GM12878 (cell line): ENCODE data around the gene URAD. TPM values are rescaled to one million over a fixed set of nuclear protein-coding genes. Genes with fewer than 3 reads are reported as not detected.
A peak's percentile ranks its signal among the peaks of the same experiment; 100 is the strongest.

Experiments
- ATAC-seq: fragments of 200-7000 bp; cut with Tn5 transposase; 3 replicates; pipeline ENCODE4 v1.9.1; 2020; ENCODE audit warnings: mild to moderate bottlenecking, moderate library complexity
- BruUV-seq: library from RNA; stranded (reverse); fragments of 400-500 nt; replicated peaks from 2 replicates; lab custom pipeline; 2021; lab: Mats Ljungman, UMichigan
- CTCF ChIA-PET: fragments of 300-600 bp; sonication (Branson Sonifier 250); formaldehyde crosslinking; extraction: SDS; loops from one replicate; lab custom pipeline; 2021; ENCODE audit warnings: inconsistent platforms; lab: Yijun Ruan, JAX
- POLR2A ChIA-PET: fragments of 350-600 bp; formaldehyde crosslinking; extraction: SDS; loops from one replicate; lab custom pipeline; 2021; ENCODE audit warnings: inconsistent platforms; lab: Charles Lee
- RAD21 ChIA-PET: fragments of 300-600 bp; sonication (Branson Sonifier 250); formaldehyde crosslinking; loops from one replicate; lab custom pipeline; 2023; ENCODE audit warnings: antibody characterized with exemption; ENCODE audit not compliant: unreplicated experiment; lab: Charles Lee
- SMC1A ChIA-PET: fragments of 300-600 bp; sonication (Branson Sonifier 250); formaldehyde crosslinking; loops from one replicate; lab custom pipeline; 2023; ENCODE audit not compliant: unreplicated experiment, uncharacterized antibody; lab: Charles Lee
- DNase-seq: peaks from one replicate; pipeline ENCODE4 v3.0.0-alpha.2; 2011; ENCODE audit warnings: low read depth, low spot score
- FAIRE-seq: peaks from 3 replicates; lab custom pipeline; 2011; peaks lifted over from hg19 to GRCh38; lab: Jason Lieb, UNC
- H2AFZ ChIP-seq: 2 replicates; pipeline ENCODE4 v1.6.0; 2011; ENCODE audit warnings: low read depth, low read length, control low read depth; ENCODE audit not compliant: control insufficient read depth
- H3K27ac ChIP-seq: 2 replicates; pipeline ENCODE4 v1.5.1; 2011; ENCODE audit warnings: control low read depth; ENCODE audit not compliant: control insufficient read depth, insufficient read depth
- H3K27me3 ChIP-seq, 2 experiments: replicated peaks in 1 of 2; 2 replicates each; pipeline versions ENCODE4 v1.6.0 to v1.6.1; 2011; ENCODE audit warnings: low read length in 1 of 2; ENCODE audit not compliant: control insufficient read depth in 2 of 2, insufficient read depth in 2 of 2
- H3K36me3 ChIP-seq, 2 experiments: 2 replicates each; pipeline ENCODE4 v1.5.1; 2011; ENCODE audit warnings: low read length in 1 of 2; ENCODE audit not compliant: control insufficient read depth in 2 of 2, insufficient read depth in 2 of 2
- H3K4me1 ChIP-seq: 2 replicates; pipeline ENCODE4 v1.6.1; 2011; ENCODE audit warnings: mild to moderate bottlenecking, low read length, moderate library complexity, mixed read lengths; ENCODE audit not compliant: control insufficient read depth, insufficient read depth
- H3K4me2 ChIP-seq: 2 replicates; pipeline ENCODE4 v1.6.0; 2011; ENCODE audit warnings: control low read depth; ENCODE audit not compliant: control insufficient read depth, insufficient read depth
- H3K4me3 ChIP-seq: fragments of 200-600 bp; sonication (generic); 2 replicates; pipeline ENCODE4 v1.5.1; 2016
- H3K79me2 ChIP-seq: 2 replicates; pipeline ENCODE4 v1.6.0; 2011; ENCODE audit warnings: low read length; ENCODE audit not compliant: control insufficient read depth, insufficient read depth
- H3K9ac ChIP-seq: 2 replicates; pipeline ENCODE4 v1.8.0; 2011; ENCODE audit warnings: low read length, control low read depth, mixed read lengths; ENCODE audit not compliant: control insufficient read depth, insufficient read depth
- H3K9me3 ChIP-seq: replicated peaks from 3 replicates; pipeline ENCODE4 v1.5.1; 2011; ENCODE audit warnings: mild to moderate bottlenecking, low read length; ENCODE audit not compliant: control insufficient read depth, insufficient read depth
- H4K20me1 ChIP-seq: 2 replicates; pipeline ENCODE4 v1.6.0; 2011; ENCODE audit not compliant: control insufficient read depth, insufficient read depth
- ATF3 ChIP-seq: IDR thresholded peaks from 2 replicates; pipeline ENCODE4 v1.6.1; 2011; ENCODE audit warnings: low read depth, mild to moderate bottlenecking, low read length, moderate library complexity, borderline replicate concordance; ENCODE audit errors: extremely low read depth
- ATF7 ChIP-seq: fragments of 450-650 bp; IDR thresholded peaks from 2 replicates; pipeline ENCODE4 v1.6.1; 2016; ENCODE audit warnings: low read depth, mild to moderate bottlenecking
- BACH1 ChIP-seq: fragments of 450-650 bp; IDR thresholded peaks from 2 replicates; pipeline ENCODE4 v1.6.1; 2017; ENCODE audit warnings: mild to moderate bottlenecking, borderline replicate concordance
- BRCA1 ChIP-seq: IDR thresholded peaks from 2 replicates; pipeline ENCODE4 v1.6.1; 2011; ENCODE audit warnings: low read depth, low read length, improper control_type of control experiment
- IKZF1 ChIP-seq: fragments of 450-650 bp; conservative IDR thresholded peaks from 2 replicates; pipeline ENCODE4 v1.6.1; 2017; ENCODE audit warnings: antibody characterized with exemption, mild to moderate bottlenecking
- IKZF2 ChIP-seq, 2 experiments: fragments of 450-650 bp; IDR thresholded peaks; 2 replicates each; pipeline ENCODE4 v1.6.1; 2017; ENCODE audit warnings: mild to moderate bottlenecking in 2 of 2, moderate library complexity in 2 of 2
- JUNB ChIP-seq: IDR thresholded peaks from 2 replicates; pipeline ENCODE4 v1.6.1; 2016; ENCODE audit warnings: antibody characterized with exemption, mild to moderate bottlenecking
- MEF2B ChIP-seq: fragments of 450-650 bp; IDR thresholded peaks from 2 replicates; pipeline ENCODE4 v1.6.1; 2018; ENCODE audit warnings: mild to moderate bottlenecking, moderate library complexity; ENCODE audit not compliant: partially characterized antibody, poor library complexity, severe bottlenecking
- MTA2 ChIP-seq: fragments of 450-650 bp; IDR thresholded peaks from 2 replicates; pipeline ENCODE4 v1.6.1; 2016; ENCODE audit warnings: low read depth, mild to moderate bottlenecking, moderate library complexity
- NFIC ChIP-seq: IDR thresholded peaks from 2 replicates; pipeline ENCODE4 v1.6.1; 2012; ENCODE audit warnings: low read depth, mild to moderate bottlenecking, inconsistent platforms, low read length, moderate library complexity
- PKNOX1 ChIP-seq: fragments of 450-650 bp; IDR thresholded peaks from 2 replicates; pipeline ENCODE4 v1.6.1; 2016; ENCODE audit warnings: mild to moderate bottlenecking
- POLR2AphosphoS5 ChIP-seq: IDR thresholded peaks from 2 replicates; pipeline ENCODE4 v1.6.1; 2011; ENCODE audit warnings: mild to moderate bottlenecking, low read length, inconsistent platforms
- RAD21 ChIP-seq: IDR thresholded peaks from 2 replicates; pipeline ENCODE4 v1.6.1; 2011; ENCODE audit warnings: mild to moderate bottlenecking, low read depth, low read length, moderate library complexity; ENCODE audit not compliant: insufficient read depth
- RELA ChIP-seq: fragments of 450-650 bp; IDR thresholded peaks from 2 replicates; pipeline ENCODE4 v1.8.0; 2014; ENCODE audit warnings: borderline replicate concordance; ENCODE audit not compliant: partially characterized antibody
- SPI1 ChIP-seq: IDR thresholded peaks from 2 replicates; pipeline ENCODE4 v1.6.1; 2011; ENCODE audit warnings: low read depth, mild to moderate bottlenecking, low read length, moderate library complexity, borderline replicate concordance; ENCODE audit not compliant: insufficient read depth
- ZBTB11 ChIP-seq: fragments of 450-650 bp; formaldehyde crosslinking; IDR thresholded peaks from 2 replicates; pipeline ENCODE4 v1.5.0; 2022; ENCODE audit warnings: mild to moderate bottlenecking, missing genetic modification characterization
- WGBS: methylation state at CpG from one replicate; pipeline ENCODE4 v1.1.6; 2016; ENCODE audit warnings: low lambda C conversion rate; ENCODE audit not compliant: insufficient replicate concordance, insufficient coverage; ENCODE audit errors: missing lambda C conversion rate; 5-methylcytosine and 5-hydroxymethylcytosine counted together
- in situ Hi-C: fragments of 300-500 bp; cut with MboI; formaldehyde crosslinking; loops from 9 replicates; pipeline ENCODE4 v1.14.3; 2018; ENCODE audit warnings: mixed read lengths
- intact Hi-C: fragments of 100-400 bp; cut with micrococcal nuclease; formaldehyde crosslinking; loops from one replicate; pipeline ENCODE4 v1.14.2; 2022; ENCODE audit not compliant: unreplicated experiment
- polyA plus RNA-seq, 11 experiments: library from polyadenylated mRNA; depleted of rRNA in 4 of 11; unstranded in 6 of 11; stranded (reverse) in 5 of 11; fragments of >200 nt; fragmentation: Nextera tagmentation in 4 of 11; fragmentation: Illumina TruSeq in 1 of 11; extraction: Ambion mirVana in 4 of 11; extraction: Trizol in 1 of 11; gene quantifications; 1 replicate in 1 of 11; 2 replicates in 10 of 11; pipeline versions ENCODE4 v1.2.1 to v1.2.3, GENCODE V29; 2011 to 2016; ENCODE audit warnings: inconsistent platforms in 2 of 11, missing spikeins in 2 of 11, low read depth in 1 of 11
- total RNA-seq, 4 experiments: library from RNA; depleted of rRNA in 3 of 4; stranded (reverse); fragments of >200 nt in 3 of 4; fragmentation: Illumina TruSeq in 1 of 4; extraction: Trizol in 1 of 4; gene quantifications; 2 replicates each; pipeline versions ENCODE4 v1.2.1 to v1.2.3, GENCODE V29; 2013 to 2021

URAD gene
- total and polyA plus RNA-seq, 10 of the 15 experiments (the other 5 are each of a cell fraction or from before 2014, with no cell fraction given): not detected

GRCh38 chr13:28035146-28035782 is 46.8 kb upstream of the URAD start (continued):
- TF ChIP-seq IKZF2 (IDR thresholded peaks at IDR 0.05) (peak; percentile 59 to 63; a peak in 2 of 4 replicates), ATF3 (no peak), MEF2B (peak; percentile 88), RELA (peak; percentile 41), RAD21 (no peak), BRCA1 (no peak), ATF7 (no peak), POLR2AphosphoS5 (no peak)

GRCh38 chr13:28033894-28034655 is 45.6 kb upstream of the URAD start:
- no peaks in the 10 kb centered on the region for H3K36me3 ChIP-seq
- peaks cover 53% of the 10 kb centered on the region for H3K4me1 ChIP-seq
- H3K27me3 ChIP-seq: no peaks in the 10 kb centered on the region
- ChIA-PET RAD21 (interaction anchor here (0.8 to 3.0 kb wide), 3 partner anchors 20 to 45 kb away, joined by 3 to 7 read pairs (median 3); partner anchors contain the start of gene URAD), SMC1A (interaction anchor here (1.0 to 2.5 kb wide), 5 partner anchors 16 to 23 kb away, joined by 3 to 12 read pairs (median 11); no protein-coding TSS in a partner anchor), CTCF (interaction anchor here (0.6 kb wide), 1 partner anchor 603 kb away, joined by 4 read pairs; no protein-coding TSS in a partner anchor), POLR2A (interaction anchor here (1.3 to 1.6 kb wide), 2 partner anchors 15 to 16 kb away, joined by 3 to 4 read pairs; no protein-coding TSS in a partner anchor)
- no peaks in the 10 kb centered on the region for H3K9me3 ChIP-seq
- in situ Hi-C loops: no loop called here
- ATAC-seq (peak; percentile 45), FAIRE-seq (no peak), DNase-seq (no peak)
- no peaks in the 10 kb centered on the region for H4K20me1 ChIP-seq
- no peaks in the 10 kb centered on the region for H3K79me2 ChIP-seq
- no TSS peak for BruUV-seq
- 65% methylated on average over 8 of the region's 8 CpGs for WGBS
- intact Hi-C loops: loop anchor here (10.0 kb wide), 1 partner anchor 601 kb away; no protein-coding TSS in a partner anchor
- H3K4me3 ChIP-seq: no peak overlapping the region
- no peak overlapping the region for H2AFZ ChIP-seq
- peak overlapping the region; percentile 62 for H3K4me2 ChIP-seq
- H3K27ac ChIP-seq: no peak overlapping the region
- no peak overlapping the region for H3K9ac ChIP-seq
- 0 out of 2 replicates have a peak, but pooled peaks have one; percentile 9 for TF ChIP-seq NFIC
- no peak for TF ChIP-seq ZBTB11 (CRISPR knock-in tag)
- 0 out of 2 replicates have a peak, but pooled peaks have one; percentile 25 for TF ChIP-seq BACH1
- 0 out of 2 replicates have a peak, but pooled peaks have one; percentile 8 for TF ChIP-seq JUNB
- peak; percentile 58 for TF ChIP-seq PKNOX1
- TF ChIP-seq MTA2: peak; percentile 76
- peak; percentile 54; the same call in 1 of the 2 replicates for TF ChIP-seq SPI1
- peak; percentile 44; the same call in 1 of the 2 replicates for TF ChIP-seq IKZF1
